ENCODE data around the gene GALR2.

The GALR2 gene

DNA sequence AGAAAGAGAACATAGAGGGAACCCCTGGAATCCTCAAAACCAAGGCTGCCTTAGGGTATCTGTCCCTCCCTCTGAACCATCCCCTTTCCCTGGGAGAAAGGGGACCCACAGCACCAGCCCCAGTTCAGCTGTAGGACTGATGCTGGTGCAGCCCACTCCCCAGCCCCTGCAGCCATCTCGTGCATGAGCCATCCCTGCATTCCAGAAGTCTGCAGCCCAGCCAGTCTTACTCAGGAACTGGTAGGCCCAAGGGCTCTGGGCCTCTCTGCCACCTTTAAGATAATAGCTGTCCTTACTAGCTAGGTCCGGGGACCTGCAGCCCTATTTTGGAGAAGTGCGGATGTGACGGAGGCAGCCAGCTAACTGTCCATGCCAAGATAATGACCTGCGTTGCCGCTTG is 41.4 kb upstream of the GALR2 start:
- TF ChIP-seq, protein P1, sequence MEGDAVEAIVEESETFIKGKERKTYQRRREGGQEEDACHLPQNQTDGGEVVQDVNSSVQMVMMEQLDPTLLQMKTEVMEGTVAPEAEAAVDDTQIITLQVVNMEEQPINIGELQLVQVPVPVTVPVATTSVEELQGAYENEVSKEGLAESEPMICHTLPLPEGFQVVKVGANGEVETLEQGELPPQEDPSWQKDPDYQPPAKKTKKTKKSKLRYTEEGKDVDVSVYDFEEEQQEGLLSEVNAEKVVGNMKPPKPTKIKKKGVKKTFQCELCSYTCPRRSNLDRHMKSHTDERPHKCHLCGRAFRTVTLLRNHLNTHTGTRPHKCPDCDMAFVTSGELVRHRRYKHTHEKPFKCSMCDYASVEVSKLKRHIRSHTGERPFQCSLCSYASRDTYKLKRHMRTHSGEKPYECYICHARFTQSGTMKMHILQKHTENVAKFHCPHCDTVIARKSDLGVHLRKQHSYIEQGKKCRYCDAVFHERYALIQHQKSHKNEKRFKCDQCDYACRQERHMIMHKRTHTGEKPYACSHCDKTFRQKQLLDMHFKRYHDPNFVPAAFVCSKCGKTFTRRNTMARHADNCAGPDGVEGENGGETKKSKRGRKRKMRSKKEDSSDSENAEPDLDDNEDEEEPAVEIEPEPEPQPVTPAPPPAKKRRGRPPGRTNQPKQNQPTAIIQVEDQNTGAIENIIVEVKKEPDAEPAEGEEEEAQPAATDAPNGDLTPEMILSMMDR (IDR thresholded peaks at IDR 0.05) = no peak

DNA sequence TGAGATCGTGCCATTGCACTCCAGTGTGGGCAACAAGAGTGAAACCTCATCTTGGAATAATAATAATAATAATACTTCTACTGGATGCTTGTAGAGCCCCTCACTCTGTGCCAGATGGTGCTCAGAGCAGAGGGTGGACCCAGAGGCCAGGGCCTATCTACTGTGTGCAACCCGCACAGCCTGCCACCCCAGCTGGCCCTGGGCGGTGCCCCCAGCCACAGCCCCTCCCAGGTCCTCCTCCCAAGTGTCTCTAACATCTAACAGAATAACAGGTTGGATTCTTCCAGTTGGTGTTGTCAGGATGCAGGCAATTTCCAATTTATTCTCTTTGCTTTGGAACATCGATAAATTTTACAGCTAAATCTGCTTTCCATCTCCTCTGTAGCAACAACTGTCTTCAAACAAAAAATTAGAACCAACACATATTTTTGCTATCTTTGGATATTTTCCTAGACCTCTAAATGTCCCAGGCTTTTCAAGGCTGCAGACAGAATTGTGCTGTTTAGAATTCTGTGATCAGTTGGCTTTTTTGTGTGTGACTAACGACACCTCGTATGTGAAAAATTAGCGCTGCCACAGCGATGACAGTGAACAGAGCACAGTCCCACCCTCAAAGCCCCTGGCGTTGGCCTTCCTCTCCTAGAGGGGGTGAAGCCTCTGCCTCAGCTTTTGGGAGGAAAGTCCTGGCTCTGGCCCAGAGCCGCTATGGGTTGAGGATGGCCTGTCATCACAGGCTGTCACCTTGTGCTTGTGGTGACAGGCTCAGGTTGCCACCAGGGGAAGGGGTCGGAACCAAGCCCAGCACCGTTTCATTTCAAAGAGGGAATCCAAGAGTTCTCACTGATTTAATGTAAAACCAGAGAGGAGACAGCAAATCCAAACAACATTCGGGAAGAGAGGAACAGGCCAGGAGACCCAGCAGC is 39.9 kb upstream of the GALR2 start:
- TF ChIP-seq, protein P1 (IDR thresholded peaks at IDR 0.05) = no peak

DNA sequence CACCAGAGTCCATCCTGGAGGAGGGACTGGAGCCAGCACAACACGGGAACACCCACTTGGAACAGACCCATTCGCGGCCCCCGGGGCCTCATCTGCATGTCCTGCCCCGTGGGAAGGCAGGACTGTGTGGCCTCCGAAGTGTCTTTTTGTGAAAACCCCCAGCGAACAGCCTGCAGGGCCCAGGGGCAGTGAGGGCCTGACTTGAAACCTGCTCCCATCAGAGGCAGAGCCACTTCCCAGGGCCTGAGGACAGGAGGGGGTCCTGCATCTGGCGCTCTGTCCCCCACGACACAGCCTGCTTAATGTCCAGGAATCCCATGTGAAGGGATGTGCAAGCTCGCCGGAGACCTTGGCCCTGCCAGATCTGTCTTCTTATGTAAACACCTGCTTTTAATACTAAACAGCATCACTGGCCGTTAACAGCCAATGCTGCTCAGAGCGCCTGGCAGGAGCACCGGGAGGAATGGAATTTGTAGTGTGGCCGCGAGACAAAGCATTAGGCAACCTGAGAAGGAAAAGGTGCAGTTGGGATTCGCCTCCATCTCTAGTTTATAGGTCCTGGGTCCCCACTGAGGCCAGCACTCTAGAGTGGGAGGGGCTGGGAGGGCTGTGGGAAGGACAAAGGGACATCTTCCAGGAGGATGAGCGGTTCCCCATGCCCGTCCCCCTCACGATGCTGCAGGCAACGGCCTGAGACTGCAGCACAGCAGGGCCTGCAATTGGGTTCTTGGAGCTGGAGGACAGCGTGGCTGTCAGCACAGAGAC is 37.9 kb upstream of the GALR2 start:
- TF ChIP-seq, protein P1 (IDR thresholded peaks at IDR 0.05) = no peak

DNA sequence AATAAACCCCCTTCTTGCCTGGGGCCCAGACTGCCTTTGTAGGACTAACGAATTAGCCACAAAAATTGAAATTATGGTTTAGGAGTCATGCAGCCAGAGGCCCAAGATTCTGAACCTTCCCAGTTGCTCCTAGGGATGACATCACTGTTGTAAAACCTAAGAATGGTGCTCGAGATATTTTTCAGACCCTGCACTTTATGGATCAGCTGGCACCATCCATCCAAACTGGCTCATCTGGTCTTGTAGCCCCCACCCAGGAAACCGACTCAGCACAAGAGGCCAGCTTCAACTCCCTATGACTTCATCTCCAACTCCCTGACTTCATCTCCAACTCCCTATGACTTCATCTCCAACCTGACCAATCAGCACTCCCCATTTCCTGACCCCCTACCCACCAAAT is 36.5 kb upstream of the GALR2 start:
- TF ChIP-seq, protein P1 (IDR thresholded peaks at IDR 0.05) = no peak

DNA sequence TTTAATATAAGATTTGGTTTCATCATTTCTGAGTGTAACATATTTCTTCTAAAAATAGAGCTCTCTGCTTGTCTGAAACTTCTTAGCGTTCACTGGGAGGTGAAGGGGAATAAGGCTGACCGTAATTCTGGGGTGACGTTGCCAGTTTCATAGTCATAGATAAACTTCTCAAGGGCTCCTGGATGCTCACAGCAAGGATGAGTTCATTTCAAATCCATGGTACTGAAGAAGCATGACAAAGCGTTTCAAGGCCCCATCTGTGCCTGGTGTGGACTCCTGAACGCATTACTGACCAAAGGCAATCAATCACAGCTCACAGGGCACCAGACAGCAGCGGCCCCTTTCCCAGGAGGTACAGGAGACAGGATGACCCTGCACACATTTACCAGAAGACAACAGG is 35.5 kb upstream of the GALR2 start:
- TF ChIP-seq, protein P1 (IDR thresholded peaks at IDR 0.05) = no peak

DNA sequence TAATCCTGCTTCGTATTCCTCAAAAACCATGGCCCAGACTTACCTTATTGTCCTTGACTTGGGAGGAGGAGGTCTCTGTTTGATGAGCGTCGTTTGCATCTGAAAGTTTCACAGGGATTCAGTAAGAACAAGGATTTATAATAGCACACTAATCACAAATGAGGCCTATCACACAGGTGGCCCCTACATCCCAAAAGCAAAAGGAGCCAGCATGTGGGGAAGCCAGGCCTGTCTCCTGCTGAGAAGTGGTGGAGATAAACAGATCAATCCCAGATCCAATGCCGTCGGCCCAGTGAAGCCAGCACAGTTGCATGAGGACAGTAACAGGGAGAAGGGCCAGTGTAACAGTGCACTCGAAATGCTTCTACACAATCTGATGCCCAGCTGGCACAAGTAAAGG is 34.2 kb upstream of the GALR2 start:
- TF ChIP-seq, protein P1 (IDR thresholded peaks at IDR 0.05) = no peak

DNA sequence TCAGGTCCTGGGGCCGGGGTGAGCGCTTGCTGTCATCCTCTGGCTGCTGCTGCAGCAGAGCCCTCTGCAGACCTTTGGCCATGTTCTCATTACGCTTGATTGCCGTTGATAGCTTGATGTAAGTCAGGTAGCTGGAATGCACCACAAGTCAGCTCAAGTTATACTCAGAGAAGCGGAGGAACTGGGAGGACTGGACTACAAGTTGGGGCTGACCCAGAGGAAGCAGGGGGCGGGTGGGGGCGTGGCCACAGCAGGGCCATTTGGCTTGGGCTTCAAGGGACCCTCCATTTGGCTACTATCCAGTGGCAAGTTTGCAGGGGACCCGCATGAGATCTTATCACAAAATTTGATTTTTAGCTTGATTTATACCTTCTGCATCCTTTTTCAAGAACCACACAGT is 28.5 kb upstream of the GALR2 start:
- TF ChIP-seq, protein P1 (IDR thresholded peaks at IDR 0.05) = no peak
